Astrocyte of the spinal cord (primary cell): ENCODE results near the gene GOLGA6D.
"Not testable (repeated sequence)": the region's sequence is repeated elsewhere in the genome, so short reads cannot be mapped to it uniquely, and the experiment has no call there.

Source experiments
- DNase-seq: peaks from one replicate; pipeline ENCODE4 v3.0.0; 2011; ENCODE audit warnings: low read depth, low spot score
- H3K4me3 ChIP-seq: 2 replicates; pipeline ENCODE4 v1.5.1; 2011; ENCODE audit warnings: low read depth, mild to moderate bottlenecking, low read length, moderate library complexity
- CTCF ChIP-seq: IDR thresholded peaks from 2 replicates; pipeline ENCODE4 v1.5.1; 2012; ENCODE audit warnings: low read depth, mild to moderate bottlenecking, low read length, inconsistent platforms
- in situ Hi-C: cut with HindIII; loops from 2 replicates; pipeline ENCODE4 v1.10.0; 2017; ENCODE audit warnings: low sequenced_read_pairs

GOLGA6D gene

DNA sequence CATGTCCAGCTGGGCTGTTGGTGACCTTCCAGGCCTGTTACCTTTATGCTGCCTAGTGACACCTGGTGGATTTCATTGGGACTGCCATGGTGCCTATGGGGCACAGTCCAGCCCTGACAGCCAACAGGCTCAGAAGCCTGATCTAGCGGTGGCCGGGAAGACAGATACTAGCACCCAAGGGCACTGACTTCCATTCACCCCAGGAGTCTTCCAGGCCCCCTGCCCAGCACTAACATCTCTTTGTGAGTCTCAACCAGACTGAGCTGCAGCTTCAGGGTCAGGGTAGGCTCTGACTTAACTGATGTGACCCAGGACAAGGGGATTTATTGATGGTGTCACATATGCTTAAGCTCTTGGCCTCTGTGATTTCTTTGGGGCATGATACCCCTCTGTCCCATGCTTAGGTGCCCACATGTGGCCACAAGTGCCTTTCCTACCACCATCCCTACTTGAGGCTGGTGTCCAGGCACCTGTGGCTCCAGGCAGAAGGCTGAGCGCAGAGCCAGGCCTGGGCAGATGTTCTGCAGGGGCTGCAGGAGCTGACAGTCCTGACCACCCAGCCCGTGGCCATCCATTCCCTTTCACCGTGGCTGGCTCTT is 8.0 kb upstream of the GOLGA6D start:
- in situ Hi-C loops, H3K4me3 ChIP-seq, DNase-seq: not testable (repeated sequence)
- TF ChIP-seq CTCF, result peak; percentile 42

DNA sequence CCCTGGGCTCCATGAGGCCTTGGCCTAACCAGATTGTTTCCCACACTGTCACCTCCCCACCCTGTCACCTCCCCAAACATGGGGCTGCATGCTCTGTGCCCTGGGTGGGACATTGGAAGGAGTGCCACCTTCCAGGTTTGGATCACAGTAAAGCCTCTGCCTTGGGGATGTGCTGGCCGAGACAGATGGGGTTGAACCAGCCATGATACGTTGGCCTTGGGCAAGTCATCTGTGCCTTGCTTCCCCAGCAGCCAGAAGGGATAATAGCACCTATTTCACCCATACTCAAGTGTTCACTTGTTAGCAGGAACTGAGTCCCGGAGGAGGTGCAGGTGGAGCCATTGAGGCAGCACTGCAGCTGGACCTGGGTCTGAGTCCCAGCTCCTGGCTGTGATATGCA is 7.0 kb upstream of the GOLGA6D start:
- DNase-seq, H3K4me3 ChIP-seq, in situ Hi-C loops: not testable (repeated sequence)

DNA sequence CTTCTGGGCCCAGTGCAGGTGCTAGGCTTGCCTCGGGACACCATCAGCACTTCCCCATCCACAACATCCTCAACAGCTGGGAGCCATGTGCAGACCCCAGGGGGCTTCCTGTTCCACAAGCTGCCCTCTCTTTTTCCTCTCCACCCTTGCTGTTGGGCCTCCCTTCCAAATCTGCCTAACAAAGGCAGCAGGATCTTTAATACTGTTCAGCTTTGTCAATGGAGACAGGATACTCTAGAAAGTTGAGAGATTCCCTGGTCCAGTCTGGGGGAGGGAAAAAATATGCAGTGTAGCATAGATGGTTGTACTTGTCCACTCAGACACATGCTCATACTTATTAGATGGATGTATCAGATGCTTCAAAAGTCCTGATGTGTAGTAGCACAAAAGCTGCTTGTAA is 4.1 kb upstream of the GOLGA6D start:
- H3K4me3 ChIP-seq, in situ Hi-C loops, DNase-seq: not testable (repeated sequence)

- in situ Hi-C loops, H3K4me3 ChIP-seq, DNase-seq: not testable (repeated sequence)
These were observed 1.5 kb downstream of the GOLGA6D start for GRCh38 chr15:75284152-75284551.

DNA sequence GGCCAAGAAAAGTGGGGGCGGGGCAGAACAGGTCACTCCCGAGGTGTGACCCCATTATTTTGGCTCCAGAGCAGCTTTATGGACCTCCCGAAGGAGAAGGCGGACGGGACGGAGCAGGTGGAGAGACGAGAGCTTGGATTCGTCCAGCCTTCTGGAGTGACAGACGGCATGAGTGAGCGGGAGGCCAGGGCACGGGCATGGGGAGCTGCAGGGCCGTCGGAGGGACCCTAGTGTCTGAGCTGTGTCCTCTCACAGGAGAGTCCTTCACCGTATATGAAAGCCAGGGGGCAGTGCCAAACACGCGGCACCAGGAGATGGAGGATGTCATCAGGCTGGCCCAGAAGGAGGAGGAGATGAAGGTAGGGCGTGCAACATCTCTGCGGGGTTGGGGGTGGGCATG is 11.0 kb downstream of the GOLGA6D start:
- H3K4me3 ChIP-seq, DNase-seq, in situ Hi-C loops: not testable (repeated sequence)

DNA sequence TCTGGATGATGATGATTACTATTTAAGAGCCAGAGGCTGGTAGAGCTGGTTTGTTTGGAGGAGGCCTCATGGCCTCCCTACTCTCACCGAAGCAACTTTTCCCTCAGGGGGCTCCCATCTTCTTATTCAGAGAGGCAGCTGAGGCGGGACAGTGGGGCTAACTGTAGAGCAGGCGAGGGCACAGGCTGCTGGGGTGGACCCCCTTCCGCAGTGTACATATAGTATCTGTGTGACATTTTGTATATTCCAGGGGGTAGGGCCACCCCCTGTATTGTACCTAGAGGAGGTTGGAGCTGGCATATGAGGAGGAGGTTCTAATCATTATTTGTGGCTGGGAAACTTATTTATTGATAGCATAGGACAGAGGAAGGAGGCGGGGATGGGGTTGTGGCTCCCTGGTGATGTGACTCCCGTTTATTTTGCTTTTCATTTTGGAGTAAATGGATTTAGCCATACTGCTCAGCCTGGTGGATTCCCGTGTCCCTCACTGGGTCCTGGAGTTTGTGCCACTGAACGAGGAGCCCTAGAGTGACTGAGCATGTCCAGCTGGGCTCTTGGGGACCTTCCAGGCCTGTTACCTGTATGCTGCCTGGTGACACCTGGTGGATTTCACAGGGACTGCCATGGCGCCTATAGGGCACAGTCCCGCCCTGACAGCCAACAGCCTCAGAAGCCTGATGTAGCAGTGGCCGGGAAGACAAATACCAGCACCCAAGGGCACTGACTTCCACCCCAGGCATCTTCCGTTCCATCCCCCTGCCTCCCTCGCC is 16.1 kb downstream of the GOLGA6D start:
- H3K4me3 ChIP-seq, DNase-seq, in situ Hi-C loops: not testable (repeated sequence)

DNA sequence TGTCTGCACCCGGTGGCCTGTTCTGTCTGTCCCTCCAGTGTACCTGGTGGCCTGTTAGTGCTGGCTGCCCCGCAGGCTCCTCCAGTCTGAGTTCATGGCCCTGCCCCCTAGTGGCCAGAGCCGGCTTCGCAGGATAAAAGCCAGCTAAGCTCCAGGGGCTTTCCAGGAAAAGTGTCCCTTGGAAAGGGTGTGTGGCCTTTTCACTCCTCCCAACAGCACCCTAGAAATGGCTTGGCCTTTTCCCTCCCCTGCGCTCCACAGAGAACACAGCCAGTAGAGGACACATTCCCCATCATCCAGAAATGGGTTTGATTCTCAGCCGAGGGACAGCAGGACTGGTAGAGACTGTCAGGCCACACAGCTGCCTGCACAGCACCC is 16.7 kb downstream of the GOLGA6D start:
- H3K4me3 ChIP-seq, DNase-seq, in situ Hi-C loops: not testable (repeated sequence)
- TF ChIP-seq CTCF, result peak; percentile 43

- DNase-seq, in situ Hi-C loops, H3K4me3 ChIP-seq: not testable (repeated sequence)
These were observed 17.4 kb downstream of the GOLGA6D start for GRCh38 chr15:75300026-75300425.

GRCh38 chr15:75302318-75302717 is 19.7 kb downstream of the GOLGA6D start:
- no peak for DNase-seq
- TF ChIP-seq CTCF, result no peak
- in situ Hi-C loops, result no loop called here
- H3K4me3 ChIP-seq, result no peak overlapping the region

DNA sequence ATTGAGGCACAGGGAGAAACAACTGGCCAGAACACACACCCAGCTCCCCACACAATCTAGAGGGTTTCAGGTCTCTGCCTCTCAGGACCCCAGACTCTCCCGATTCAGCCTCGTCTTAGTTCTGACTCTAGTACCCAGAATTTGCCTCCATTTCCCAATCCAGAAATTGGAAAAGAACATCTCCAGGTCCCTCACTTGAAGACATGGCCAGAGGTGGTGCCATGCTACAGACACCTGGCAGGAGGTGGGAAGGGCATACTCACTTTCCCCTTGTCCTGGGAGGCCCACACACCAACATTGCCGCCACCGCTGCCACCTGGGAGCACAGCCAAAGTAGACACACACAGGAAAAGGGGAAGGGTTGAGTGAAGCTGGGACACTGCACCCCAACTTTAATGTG is 20.1 kb downstream of the GOLGA6D start:
- H3K4me3 ChIP-seq, in situ Hi-C loops, DNase-seq: not testable (repeated sequence)
